COLO668 (cell line): ENCODE results near the gene VPS37C.
"Not testable (repeated sequence)": the region's sequence is repeated elsewhere in the genome, so short reads cannot be mapped to it uniquely, and the experiment has no call there.

ENCODE experiments used
- DNase-seq: peaks from one replicate; lab custom pipeline; 2025; ENCODE audit not compliant: unreplicated experiment; lab: John Stamatoyannopoulos, UW

VPS37C gene

DNA sequence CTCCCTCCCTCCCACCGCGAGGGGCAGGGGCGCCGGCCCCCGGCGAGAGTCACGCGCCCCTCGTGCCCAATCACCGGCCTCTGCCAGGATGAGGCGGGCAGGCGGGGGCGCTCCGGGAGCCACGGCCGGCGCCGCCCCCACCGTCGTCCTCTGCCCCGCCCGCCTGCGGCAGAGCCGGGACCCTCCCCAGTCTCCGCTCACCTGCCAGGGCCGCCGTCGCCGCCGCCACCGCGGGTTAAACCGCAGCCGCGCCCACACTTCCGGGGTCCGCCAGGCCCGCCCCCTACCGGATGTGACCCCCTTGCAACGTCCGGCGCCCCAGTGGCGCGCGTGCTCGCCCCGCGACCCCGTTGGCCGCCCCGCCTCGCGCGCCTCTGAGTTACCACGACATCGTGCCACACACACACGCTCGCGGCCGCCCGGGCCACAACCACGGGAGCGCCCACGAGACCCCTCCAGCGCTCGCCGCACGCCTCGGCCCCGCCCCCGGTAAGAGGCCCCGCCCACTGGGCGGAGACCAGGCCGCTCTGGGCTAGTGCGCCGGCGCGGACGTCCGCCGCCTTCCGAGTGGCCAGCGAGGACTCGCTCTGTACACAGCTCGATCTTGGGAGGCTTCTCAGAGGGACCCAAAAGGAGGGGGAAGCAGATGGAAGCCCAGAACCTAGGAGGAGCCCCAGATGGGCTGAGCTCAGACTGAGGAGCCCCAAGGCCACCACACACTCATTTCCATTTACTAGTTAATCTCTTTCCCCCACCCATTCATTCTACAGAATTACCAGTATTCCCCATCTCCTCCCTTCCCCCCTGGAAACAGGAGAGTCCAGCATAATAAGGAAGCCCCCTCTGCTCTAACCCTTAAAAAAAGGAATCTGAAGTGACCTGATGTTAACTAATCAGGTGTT is at the start of gene VPS37C:
Gene VPS37C (minus strand): TSS at position 237 of the 902 bp plus-strand sequence. CDS start 22,597 bp downstream, outside the sequence.
- DNase-seq = peak; percentile 96

DNA sequence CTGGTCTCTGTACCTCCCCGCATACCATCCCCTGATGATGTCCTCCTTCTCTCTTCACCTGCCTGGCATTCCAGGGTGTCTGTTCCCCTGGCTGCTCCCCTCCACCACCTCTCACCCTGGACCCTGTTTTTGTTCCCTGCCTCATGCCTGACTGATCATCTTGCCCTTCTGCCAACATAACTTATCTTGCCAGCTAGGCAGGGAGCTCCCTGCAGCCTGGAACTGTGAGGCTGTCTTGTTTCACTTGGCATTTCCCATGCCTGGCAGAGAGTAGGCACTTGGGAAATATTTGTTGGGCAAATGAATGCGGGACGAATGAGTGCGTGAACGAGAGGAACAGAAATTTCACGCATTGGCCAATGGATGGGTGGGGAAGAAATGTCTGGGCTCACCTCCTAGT is 49.4 kb upstream of the VPS37C start:
- not testable (repeated sequence) for DNase-seq

DNA sequence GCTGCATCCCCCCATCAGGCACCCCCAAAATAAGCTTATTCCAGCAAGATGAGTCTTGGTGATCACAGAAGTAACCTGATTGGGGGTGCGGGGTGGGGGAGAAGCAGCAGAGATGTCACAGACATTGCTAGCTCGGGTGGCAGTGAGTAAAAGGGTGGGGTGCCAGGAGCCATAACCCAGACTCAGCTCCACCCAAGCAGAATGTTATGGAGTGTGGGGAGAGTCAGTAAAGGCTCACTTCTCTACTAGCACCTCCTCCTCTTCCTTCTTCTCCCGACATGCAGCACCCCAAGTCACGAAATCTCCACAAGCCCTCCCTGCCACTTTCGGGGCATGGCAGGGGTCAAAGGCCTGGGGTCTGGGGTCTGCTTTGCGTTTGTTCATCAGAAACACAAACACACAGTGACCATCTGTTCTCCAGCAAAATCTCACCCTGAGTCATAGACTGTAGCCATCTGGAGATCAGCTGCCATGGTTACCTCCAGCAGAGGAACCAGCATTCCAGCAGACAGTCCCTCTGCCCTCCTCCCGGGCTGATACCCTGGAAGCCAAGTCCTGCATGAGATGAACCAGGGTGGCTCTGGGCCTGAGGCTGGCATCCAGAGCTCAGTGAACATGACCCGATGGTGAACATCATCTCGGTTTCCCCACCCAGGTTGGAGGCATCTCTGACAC is 46.5 kb upstream of the VPS37C start:
- not testable (repeated sequence) for DNase-seq

DNA sequence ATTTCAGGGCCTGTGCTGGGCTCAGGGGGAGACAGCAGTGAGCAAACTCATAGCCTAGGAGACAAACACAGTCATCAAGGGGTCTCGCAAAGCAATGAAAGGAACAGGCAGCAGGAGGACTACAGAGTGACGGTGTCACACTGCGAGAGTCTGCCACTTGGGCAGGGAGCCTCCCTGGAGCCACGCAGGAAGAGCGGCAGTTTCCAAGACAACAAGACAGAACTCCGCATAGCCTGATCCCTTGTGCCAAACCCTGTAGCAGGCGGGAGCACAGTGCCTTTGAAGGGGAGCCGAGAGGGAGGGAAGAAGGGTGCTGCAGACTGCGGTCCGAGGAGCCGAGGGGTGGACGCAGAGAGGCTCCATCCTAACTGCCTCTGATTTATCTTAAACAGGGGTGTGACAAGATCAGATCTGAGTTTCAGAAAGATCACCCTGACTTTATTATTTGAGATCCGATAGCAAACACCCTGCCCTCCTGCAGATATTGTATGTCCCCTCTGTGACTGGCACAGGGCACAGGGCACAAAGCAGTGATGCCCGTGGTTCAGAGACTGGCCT is 43.4 kb upstream of the VPS37C start:
- DNase-seq = not testable (repeated sequence)

DNA sequence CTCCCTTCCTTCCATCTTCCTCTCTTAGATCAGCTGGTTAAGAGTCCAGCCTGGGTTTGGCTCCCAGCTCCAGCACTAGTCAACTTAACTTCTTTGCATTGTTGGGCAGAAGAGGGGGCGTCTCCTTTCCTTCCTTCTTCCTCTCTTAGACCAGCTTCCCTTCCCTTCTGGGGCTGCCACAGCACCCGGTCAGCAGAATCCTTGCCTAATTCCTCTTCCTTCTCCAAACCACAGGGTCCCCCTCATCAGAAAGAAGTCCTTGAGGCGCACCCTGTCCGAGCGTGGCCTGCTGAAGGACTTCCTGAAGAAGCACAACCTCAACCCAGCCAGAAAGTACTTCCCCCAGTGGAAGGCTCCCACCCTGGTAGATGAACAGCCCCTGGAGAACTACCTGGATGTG is 42.6 kb upstream of the VPS37C start:
- DNase-seq = not testable (repeated sequence)

DNA sequence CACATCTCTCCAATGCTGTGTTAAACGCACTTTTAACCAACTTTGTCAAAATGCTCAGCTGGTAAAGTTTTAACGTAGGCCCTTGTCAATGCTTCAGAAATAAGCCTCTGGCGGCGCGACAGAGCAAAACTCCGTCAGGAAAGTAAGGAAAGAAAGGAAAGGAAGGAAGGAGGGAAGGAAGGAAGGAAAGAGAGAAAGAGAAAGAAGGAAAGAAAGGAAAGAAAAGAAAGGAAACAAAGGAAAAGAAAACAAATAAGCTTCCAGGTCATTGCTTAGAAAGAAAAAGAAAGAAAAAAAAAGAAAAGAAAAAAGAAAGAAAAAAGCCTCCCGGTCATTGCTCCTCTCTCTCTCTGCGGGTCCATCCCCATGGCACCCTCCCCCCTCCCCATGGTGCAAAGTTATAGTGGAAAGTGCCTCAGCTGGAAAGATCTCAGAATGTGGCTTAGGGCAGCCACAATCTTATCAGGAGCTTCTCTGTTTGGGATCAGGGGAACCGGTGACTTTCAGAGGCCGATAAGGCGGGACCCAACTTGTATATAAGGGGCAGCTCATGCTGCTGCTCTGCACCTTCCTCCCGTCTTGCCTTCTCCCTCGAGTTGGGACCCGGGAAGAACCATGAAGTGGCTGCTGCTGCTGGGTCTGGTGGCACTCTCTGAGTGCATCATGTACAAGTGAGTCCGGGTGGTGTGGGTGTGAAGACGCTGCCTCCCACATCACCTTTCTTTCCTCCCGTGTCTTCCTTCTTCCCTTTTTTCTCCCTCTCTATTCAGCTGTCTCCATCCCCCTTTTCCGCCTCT is 41.9 kb upstream of the VPS37C start, which contains the start of gene PGA3:
Gene PGA3 (plus strand): TSS at position 566 of the 797 bp plus-strand sequence. CDS start 50 bp downstream, at position 616.
- not testable (repeated sequence) for DNase-seq

DNA sequence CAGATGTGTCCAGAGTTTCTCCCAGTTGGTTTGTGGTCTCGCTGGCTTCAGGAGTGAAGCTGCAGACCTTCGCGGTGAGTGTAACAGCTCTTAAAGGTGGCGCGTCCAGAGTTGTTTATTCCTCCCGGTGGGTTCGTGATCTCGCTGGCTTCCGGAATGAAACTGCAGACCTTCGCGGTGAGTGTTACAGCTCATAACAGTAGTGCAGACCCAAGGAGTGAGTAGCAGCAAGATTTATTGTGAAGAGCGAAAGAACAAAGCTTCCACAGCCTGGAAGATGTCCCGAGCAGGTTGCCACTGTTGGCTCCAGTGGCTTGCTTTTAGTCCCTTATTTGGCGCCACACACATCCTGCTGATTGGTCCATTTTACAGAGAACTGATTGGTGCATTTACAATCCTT is 40.2 kb upstream of the VPS37C start:
- DNase-seq = no peak

DNA sequence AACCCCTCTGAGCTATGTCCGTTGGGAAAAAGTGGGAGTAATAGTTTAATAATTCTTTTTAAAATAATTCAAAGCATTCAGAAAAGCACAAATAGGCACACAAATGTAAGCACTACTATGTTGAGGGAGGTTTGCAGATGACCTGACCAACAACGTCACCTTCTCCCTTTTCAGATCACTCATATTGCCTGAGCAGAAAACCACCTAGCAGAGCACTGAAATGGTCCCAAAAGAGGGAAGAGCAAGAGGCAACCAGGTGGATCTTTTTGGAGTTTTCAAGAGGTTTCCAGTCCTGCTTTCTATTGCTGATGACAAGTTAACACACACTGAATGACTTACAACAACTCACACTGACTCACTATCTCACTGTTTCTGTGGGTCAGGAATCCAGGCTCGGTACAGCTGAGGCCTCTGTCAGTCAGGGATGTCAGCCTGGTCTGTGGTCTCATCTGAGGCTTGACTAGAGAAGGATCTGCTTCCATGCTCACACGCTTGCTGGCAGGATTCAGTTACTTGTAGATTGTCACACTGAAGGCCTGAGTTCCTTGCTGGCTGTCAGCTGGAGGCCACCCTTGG is 37.8 kb upstream of the VPS37C start:
- no peak for DNase-seq

DNA sequence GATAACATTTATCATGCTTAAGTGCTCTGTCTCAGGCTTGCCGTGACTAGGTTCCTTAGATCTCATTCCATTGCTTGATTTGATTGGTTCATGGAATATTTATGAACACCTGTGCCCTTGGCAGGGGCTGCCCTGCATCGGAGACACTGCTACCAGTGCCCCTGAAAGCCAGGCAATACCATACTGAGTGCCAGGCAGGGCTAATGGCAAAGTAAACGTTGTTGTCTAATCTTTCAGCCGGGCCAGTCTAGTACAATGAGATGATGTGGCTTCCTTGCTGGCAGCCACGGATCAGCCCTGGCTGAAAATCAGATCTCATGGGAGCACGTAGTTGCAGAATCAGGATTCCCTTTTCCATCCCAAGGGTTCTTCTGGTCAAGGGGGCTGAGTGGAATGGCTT is 37.1 kb upstream of the VPS37C start:
- no peak for DNase-seq

DNA sequence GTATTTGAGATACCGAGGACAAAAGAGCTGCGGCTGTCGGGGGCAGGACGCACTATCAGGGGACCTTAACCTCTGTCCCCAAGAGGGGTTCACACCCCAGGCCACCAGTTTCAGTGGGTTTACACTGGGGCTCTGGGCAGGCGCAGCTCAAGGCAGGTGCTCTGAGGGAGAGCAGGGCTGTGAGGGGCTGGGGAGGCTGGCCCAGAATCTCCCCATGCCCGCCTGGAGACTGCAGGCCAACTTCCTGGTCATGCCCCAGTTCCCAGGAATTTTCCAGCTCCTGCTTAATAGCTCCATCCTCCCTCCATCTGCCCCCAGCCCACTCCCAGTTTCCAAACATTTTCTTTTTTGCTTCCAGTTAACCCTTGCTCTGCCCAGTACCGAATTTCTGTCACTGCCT is 34.5 kb upstream of the VPS37C start:
- no peak for DNase-seq

DNA sequence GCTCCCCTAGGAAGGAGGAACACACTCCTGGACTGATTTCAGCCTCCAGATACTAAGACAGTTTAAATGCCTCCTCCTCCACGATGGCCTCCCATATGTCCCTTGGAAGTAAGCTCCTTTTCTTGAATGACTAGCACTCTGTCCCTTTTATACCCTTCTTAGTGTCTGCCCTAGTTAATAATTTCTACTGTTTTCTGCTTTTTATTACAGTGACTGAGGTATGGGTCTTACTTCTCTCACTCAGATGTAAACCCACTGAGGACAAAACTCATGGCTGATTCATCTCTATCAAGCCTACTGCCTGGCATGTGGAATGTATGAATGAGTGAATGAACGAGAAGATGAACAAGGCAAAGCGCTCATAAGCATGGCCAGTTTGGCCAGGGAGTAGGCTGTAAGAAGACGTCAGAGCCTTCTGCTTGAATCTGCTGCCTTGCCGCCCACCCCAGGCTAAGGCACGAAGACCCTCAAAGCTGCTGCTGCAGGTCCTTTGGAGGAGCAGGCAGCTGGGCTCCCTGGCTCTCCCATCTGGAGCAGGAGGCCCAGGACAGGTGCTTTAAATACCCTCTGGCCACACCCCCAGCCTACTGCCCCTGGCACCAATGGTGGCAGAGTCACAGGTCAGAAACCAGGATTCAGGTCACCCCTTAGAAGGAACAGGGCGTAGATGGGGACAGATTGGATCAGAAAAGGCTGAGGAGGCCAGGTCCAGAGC is 33.9 kb upstream of the VPS37C start:
- DNase-seq = no peak

DNA sequence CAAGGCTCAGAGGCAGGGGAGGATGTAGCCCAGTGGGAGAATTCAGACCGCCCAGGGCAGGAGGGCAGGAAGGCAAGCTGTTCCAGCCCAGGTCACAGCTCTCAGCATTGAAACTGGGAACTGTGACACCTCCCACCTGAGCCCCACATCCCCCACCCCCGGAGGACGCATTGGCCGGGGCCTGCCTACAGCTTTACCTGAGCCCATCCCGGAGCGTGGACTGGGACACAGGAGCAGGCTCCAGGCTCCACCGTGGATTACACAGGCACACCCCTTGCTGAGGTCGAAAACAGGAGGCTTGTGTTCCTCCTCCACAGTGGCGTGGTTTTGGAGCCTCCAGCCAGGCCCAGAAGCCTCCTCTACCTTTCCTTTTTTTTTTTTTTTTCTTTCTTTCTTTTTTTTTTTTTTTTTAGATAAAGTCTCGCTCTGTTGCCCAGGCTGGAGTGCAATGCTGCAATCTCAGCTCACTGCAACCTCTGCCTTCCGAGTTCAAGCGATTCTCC is 33.0 kb upstream of the VPS37C start:
- no peak for DNase-seq

DNA sequence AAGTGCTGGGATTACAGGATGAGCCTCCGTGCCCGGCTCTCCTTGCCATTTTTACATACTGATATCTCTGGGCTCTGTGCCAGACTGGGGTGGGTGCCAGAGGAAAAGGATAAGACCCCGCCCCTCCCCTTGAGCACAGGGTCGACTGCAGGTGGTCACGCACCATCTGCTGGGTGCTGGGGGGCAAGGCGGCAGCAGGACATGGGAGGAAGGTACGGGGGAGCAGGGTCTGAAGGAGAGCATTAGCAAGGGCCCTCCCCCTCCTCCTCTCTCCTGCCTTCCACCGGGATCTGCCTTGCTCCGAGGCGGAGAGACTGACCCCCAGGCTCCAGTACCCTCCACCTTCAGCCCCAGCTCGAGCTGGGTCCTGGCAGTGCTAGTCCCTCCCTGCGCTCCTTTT is 32.4 kb upstream of the VPS37C start:
- no peak for DNase-seq

DNA sequence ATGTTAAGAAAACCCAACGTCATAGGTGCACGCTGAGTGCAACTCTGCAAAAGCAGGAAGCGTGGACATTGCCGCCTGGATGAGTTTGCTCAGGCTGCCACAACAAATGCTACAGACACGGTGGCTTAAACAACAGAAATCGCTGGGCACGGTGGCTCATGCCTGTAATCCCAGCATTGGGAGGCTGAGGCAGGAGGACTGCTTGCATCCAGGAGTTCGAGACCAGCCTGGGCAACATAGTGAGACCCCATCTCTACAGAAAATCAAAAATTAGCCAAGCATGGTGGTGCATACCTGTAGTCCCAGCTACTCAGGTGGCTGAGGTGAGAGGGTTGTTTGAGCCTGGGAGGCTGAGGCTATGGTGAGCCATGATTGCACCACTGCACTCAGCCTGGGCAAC is 28.7 kb upstream of the VPS37C start:
- DNase-seq = no peak

DNA sequence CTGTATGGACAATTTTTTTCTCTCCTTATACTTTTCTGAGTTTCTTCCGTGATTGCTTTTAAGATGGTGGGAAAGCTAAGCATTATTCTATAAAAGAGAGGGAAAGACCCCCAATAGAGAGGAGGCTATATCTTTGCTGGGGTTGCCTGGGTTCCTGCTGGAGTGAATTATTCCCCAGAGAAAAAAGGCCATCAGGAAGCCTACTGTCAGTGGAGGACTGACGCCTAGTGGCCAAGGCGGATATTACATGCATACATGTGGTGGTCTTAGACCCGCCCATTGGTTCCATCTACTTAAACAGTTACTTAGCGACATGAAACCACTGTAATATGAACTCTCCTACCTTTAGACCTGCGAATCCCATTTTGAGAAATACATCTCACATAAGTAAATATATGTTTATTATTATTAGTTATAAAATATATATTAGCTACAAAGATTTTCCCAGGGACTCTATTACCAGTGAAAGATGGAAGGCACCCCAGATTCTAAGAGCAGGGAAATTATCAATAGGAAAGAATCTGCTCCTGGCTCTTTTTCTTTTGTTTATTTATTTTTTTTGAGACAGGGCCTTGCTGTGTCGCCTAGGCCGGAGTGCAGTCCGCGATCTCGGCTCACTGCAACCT is 26.4 kb upstream of the VPS37C start:
- DNase-seq = peak; percentile 80

DNA sequence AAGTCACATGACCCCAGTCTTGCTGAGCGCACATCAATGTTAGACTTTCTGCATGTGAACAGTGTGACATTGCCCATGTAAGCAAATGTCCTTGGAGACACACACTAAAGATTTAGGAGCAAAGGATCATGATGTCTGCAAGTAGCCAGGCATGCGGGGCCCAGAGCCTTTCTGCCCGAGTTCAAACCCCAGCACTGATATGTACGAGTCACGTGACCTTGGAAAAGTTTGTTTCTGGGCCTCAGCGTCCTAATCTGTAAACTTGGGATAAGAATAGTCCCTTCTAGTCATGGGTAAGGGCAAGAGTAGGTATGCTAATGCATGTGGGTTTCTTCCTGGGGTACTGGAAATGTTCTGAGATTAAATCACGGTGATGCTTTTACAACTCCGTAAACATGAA is 25.3 kb upstream of the VPS37C start:
- no peak for DNase-seq

DNA sequence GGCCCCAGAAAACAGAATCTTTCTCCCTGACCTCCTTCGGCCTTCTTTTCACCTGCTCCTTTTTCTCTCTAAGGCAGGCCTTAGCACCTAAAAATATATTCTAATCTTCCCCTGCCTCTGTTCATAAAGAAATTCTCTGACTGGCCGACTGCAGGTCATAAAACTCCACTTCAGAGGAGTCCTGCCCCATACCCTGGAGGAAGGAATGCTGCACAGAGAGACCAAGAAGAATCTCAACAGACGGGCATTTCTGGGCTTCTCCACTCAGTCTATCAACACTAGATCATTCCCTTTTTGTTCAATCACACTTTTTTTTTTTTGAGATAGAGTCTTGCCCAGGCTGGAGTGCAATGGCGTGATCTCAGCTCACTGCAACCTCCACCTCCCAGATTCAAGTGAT is 22.4 kb upstream of the VPS37C start:
- no peak for DNase-seq

DNA sequence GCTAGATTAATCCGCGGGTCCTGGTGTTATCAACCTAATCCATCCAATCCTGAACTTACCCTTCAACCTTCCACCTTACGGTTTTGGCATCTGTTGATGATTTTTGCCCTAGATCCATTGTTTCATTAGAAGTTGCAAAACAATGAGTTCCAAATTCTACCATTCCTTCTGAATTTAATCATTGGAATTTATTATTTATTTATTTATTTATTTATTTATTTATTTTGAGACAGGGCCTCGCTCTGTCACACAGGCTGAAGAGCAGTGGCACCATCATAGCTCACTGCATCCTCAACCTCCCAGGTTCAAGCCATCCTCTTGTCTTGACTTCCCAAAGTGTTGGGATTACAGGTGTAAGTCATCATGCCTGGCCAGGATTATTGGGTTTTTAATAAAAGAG is 20.3 kb upstream of the VPS37C start:
- no peak for DNase-seq

DNA sequence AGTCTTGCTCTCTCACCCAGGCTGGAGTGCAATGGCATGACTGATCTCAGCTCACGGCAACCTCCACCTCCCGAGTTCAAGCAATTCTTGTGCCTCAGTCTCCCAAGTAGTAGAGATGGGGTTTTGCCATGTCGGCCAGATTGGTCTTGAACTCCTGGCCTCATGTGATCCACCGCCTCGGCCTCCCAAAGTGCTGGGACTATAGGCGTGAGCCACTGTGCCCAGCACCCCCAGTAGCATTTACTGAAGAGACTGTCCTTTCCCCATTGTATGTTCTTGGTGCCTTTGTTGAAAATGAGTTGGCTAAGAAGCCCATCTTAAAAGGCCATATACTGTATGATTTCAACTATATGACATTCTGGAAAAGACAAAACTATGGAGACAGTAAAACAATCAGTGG is 19.0 kb upstream of the VPS37C start:
- DNase-seq = not testable (repeated sequence)
